Coronary artery (tissue), 2 donors: ENCODE data around the gene CFHR4.
"Not testable (repeated sequence)": the region's sequence is repeated elsewhere in the genome, so short reads cannot be mapped to it uniquely, and the experiment has no call there.

Experiments
- DNase-seq: peaks from one replicate; pipeline ENCODE4 v3.0.0-alpha.2; 2017; ENCODE audit warnings: low spot score
- H3K27ac ChIP-seq, 2 donors: fragments of 200-600 bp; sonication (generic); one replicate each; pipeline ENCODE4 v1.5.1; 2016 to 2019
- H3K4me3 ChIP-seq: fragments of 200-600 bp; sonication (generic); 2 replicates; pipeline ENCODE4 v1.5.1; 2016; ENCODE audit warnings: mild to moderate bottlenecking, moderate library complexity
- TF ChIP-seq, protein P1 (sequence below): fragments of 200-600 bp; sonication (generic); IDR thresholded peaks from one replicate; pipeline ENCODE4 v1.5.1; 2019; ENCODE audit warnings: antibody characterized with exemption

CFHR4 gene

DNA sequence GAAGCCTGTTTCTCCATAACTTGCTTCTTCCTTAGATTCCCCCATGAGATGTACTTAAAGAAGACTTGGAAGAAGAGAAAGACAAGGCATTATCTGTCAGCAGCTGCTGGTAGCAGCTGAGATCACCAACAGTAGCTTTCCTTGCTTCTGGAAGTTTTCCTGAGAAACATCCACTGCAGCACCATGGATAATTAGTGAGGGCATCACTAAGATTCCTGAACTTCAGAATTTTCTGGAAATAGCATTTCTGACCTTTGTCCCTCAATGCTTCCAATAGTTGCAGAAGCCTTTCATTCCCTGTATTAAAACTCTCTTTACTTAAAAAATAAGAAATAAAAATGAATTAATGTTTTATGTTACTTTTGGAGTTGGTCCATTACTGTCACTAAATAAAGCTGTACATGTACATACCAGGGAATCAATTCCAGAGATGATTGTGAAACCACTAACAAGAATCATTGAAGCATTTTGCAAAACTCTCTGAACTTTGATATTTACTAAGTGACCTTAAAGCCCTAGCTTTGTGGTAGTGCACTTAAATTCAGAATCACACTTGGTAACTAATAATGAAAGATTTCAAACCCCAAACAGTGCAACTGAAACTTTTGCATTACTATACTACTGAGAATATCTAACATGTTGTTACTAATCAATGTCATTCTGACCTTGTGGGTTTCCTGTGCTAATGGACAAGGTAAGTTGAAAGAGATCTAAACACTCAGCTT, at the start of gene CFHR4:
Gene CFHR4, plus strand, starts transcription at position 538 of the 725 bp plus-strand sequence. Its CDS starts 99 bp downstream, at position 637.
- DNase-seq, result no peak
- H3K27ac ChIP-seq, result no peak within 1 kb of the TSS

DNA sequence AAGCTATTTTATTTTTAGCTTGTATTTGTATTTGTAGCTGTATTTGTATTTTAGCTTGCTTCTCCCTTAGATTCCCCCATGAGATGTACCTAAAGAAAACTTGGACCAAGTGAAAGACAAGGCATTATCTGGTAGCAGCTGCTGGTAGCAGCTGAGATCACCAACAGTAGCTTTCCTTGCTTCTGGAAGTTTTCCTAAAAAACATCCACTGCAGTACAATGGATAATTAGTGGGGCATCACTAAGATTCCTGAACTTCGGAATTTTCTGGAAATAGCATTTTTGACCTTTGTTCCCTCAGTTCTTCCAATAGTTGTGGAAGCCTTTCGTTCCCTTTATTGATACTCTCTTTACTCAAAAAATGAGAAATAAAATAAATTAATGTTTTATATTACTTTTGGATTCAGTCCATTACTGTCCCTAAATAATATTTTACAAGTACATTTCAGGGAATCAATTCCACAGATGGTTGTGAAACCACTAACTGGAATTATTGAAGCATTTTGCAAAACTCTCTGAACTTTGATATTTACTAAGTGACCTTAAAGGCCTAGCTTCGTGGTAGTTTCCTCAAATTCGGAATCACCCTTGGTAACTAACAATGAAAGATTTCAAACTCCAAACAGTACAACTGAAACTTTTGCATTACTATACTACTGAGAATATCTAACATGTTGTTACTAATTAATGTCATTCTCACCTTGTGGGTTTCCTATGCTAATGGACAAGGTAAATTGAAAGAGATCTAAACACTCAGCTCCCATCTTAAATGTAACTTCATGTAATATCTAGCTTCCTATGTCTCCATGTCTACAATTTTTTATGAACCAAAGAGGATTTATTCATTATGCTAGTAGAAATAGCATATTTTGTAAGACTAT, 38.0 kb upstream of the CFHR4 start:
- not testable (repeated sequence) for H3K4me3 ChIP-seq, DNase-seq, H3K27ac ChIP-seq

More for the DNA sequence above, at the start of gene CFHR4:
- TF ChIP-seq, protein P1, sequence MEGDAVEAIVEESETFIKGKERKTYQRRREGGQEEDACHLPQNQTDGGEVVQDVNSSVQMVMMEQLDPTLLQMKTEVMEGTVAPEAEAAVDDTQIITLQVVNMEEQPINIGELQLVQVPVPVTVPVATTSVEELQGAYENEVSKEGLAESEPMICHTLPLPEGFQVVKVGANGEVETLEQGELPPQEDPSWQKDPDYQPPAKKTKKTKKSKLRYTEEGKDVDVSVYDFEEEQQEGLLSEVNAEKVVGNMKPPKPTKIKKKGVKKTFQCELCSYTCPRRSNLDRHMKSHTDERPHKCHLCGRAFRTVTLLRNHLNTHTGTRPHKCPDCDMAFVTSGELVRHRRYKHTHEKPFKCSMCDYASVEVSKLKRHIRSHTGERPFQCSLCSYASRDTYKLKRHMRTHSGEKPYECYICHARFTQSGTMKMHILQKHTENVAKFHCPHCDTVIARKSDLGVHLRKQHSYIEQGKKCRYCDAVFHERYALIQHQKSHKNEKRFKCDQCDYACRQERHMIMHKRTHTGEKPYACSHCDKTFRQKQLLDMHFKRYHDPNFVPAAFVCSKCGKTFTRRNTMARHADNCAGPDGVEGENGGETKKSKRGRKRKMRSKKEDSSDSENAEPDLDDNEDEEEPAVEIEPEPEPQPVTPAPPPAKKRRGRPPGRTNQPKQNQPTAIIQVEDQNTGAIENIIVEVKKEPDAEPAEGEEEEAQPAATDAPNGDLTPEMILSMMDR, result no peak
- no peak within 1 kb of the TSS for H3K4me3 ChIP-seq

DNA sequence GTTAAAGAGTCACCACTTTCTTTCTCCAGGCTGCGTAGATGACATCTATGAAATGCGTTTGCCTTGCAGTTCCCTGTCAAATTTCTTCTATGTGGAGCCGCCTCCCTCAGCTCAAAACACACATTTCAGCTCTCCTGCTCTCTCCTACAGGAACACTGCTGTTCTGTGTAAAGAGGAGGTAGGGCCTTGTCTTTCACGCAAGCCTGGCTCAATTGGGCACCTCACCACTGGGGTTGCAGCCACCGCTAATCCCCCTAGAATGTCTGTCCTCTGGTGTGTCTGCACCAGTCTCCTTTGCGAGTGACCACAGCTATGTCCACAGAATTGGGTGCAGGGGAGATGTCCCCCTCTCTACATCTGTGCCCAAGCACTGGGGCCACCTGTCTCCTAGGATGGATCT, 31.8 kb upstream of the CFHR4 start:
- H3K4me3 ChIP-seq, result no peak overlapping the region
- H3K27ac ChIP-seq, result no peak overlapping the region
- no peak for DNase-seq
- TF ChIP-seq, protein P1, result no peak

DNA sequence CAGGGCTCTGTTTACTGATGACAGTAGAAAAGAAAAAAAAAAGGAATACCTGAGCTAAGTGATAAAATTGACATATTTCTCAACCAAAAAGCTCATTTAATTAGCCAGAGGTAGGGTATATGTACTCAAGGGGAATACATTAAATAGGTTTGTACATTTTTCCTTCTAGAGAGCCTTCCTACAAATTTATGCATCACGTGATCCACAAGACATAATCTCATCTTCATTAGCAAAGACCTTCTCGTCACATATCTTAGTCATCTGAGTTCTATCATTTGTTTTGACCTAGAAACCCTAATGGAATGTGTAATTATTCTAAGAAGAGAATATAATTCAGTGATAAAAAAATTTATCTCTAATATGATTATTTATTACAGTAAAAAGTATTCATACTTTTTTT, 30.7 kb upstream of the CFHR4 start:
- no peak for DNase-seq
- TF ChIP-seq, protein P1, result no peak
- H3K27ac ChIP-seq, result no peak overlapping the region
- no peak overlapping the region for H3K4me3 ChIP-seq

DNA sequence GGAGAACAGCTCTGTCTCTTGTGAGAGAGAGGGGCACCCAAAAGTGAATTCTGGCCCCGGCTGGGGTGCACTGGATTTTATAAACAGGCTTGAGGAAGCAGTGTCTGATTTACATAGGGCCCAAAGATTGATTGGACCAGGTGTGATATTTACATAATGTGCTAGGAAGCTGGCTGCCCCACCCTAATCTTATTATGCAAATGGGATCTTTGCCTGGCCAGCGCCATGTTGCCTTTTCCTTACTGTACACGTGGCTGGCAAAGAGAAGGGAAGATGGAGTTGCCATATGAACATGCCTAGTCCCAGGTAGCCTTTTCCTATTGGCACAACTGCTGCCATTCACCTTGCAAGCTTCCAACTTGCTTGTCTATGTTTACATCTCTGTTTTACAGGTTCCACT, 29.0 kb upstream of the CFHR4 start:
- no peak overlapping the region for H3K27ac ChIP-seq
- H3K4me3 ChIP-seq, result no peak overlapping the region
- DNase-seq, result no peak
- TF ChIP-seq, protein P1, result no peak

DNA sequence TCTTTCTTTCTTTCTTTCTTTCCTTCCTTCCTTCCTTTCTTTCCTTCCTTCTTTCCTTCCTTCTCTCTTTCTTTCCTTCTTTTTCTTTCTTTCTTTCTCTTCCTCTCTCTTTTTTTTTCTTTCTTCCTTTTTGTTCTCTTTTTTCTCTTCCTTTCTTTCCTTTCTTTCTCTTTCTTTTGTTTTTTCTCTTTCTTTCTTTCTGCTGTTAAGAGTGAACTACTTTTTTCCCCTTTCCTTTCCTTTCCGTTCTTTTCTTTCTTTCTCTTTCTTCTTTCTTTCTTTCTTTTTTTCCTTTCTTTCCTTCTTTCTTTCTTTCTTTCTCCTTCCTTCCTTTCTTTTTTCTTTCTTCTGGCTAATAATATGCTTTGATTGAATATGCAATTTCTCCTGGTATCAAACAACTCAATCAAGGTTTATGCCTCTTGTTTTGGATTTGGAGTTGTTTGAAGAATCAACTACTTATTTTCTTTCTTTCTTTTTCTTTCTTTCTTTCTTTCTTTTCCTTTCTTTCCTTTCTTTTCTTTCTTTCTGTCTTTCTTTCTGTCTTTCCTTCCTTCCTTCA, 27.4 kb upstream of the CFHR4 start:
- no peak overlapping the region for H3K4me3 ChIP-seq
- TF ChIP-seq, protein P1, result no peak
- no peak for DNase-seq
- no peak overlapping the region for H3K27ac ChIP-seq

DNA sequence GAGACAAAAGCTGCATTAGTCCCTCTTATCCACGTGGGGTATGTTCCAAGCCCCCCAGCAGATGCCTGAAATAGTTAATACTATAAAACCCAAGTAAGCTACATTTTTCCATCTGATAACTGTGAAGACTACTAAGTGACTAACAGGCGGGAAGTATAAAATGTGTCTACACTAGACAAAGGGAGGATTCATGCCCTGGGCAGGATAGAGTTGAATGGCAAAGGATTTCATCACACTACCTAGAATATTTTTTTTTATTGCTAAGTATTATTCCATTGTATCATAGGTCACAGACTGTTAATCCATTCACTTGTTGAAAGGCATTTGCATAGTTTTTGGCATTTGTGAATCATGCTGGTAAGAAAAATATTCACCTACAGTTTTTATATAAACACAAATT, 26.4 kb upstream of the CFHR4 start:
- DNase-seq, result no peak
- H3K4me3 ChIP-seq, result no peak overlapping the region
- no peak overlapping the region for H3K27ac ChIP-seq
- TF ChIP-seq, protein P1, result no peak
